Measurements from ENCODE around the gene TPSG1. TPM values are rescaled to one million over a fixed set of nuclear protein-coding genes. Genes with fewer than 3 reads are reported as not detected.

Gene TPSG1
- total and polyA plus RNA-seq, 2 of the 13 experiments (the other 11 are each of a cell fraction or from before 2014, with no cell fraction given): not detected

Other genes with a start within 250 kb of the TPSG1 start
- 0.15 and 0.20 TPM in 2 replicates for gene SOX8, start 243.5 kb downstream of the TPSG1 start, total RNA-seq (2016; rRNA removed; fragmentation: Illumina TruSeq; extraction: Trizol)
- 0.28 and 0.34 TPM in 2 replicates for gene SOX8, start 243.5 kb downstream of the TPSG1 start, polyA plus RNA-seq (2011; rRNA removed)
- 0.14 and 0.49 TPM in 2 replicates for gene SSTR5, start 152.5 kb downstream of the TPSG1 start, total RNA-seq (2016; rRNA removed; fragmentation: Illumina TruSeq; extraction: Trizol)
- 0.20 and 0.26 TPM in 2 replicates for gene SSTR5, start 152.5 kb downstream of the TPSG1 start, polyA plus RNA-seq (2011; rRNA removed)
- gene C1QTNF8, start 129.0 kb downstream of the TPSG1 start, total RNA-seq (2016; rRNA removed; fragmentation: Illumina TruSeq; extraction: Trizol): 0.09 TPM in 1 of 2 replicates, not detected in the other
- not detected in 2 replicates for gene C1QTNF8, start 129.0 kb downstream of the TPSG1 start, polyA plus RNA-seq (2011; rRNA removed)
- 0.40 and 0.56 TPM in 2 replicates for gene CACNA1H, start 72.2 kb downstream of the TPSG1 start, total RNA-seq (2016; rRNA removed; fragmentation: Illumina TruSeq; extraction: Trizol)
- 1.8 and 3.0 TPM in 2 replicates for gene CACNA1H, start 72.2 kb downstream of the TPSG1 start, polyA plus RNA-seq (2011; rRNA removed)
- not detected in 2 replicates for gene TPSB2, start 4.9 kb upstream of the TPSG1 start, total RNA-seq (2016; rRNA removed; fragmentation: Illumina TruSeq; extraction: Trizol)
- 0.14 TPM in 1 of 2 replicates, not detected in the other for gene TPSB2, start 4.9 kb upstream of the TPSG1 start, polyA plus RNA-seq (2011; rRNA removed)
- gene TPSAB1, start 15.4 kb upstream of the TPSG1 start, total RNA-seq (2016; rRNA removed; fragmentation: Illumina TruSeq; extraction: Trizol): not detected in 2 replicates
- 0.05 and 0.12 TPM in 2 replicates for gene TPSAB1, start 15.4 kb upstream of the TPSG1 start, polyA plus RNA-seq (2011; rRNA removed)
- gene TPSD1, start 30.8 kb upstream of the TPSG1 start, total RNA-seq (2016; rRNA removed; fragmentation: Illumina TruSeq; extraction: Trizol): not detected in 2 replicates
- not detected in 2 replicates for gene TPSD1, start 30.8 kb upstream of the TPSG1 start, polyA plus RNA-seq (2011; rRNA removed)
- gene UBE2I, start 84.4 kb upstream of the TPSG1 start, total RNA-seq (2016; rRNA removed; fragmentation: Illumina TruSeq; extraction: Trizol): 75.8 and 87.9 TPM in 2 replicates
- 79.5 and 98.9 TPM in 2 replicates for gene UBE2I, start 84.4 kb upstream of the TPSG1 start, polyA plus RNA-seq (2011; rRNA removed)
- gene BAIAP3, start 108.4 kb upstream of the TPSG1 start, total RNA-seq (2016; rRNA removed; fragmentation: Illumina TruSeq; extraction: Trizol): 2.0 and 3.2 TPM in 2 replicates
- gene BAIAP3, start 108.4 kb upstream of the TPSG1 start, polyA plus RNA-seq (2011; rRNA removed): 5.7 and 9.1 TPM in 2 replicates
- 45.1 and 51.0 TPM in 2 replicates for gene TSR3, start 126.6 kb upstream of the TPSG1 start, total RNA-seq (2016; rRNA removed; fragmentation: Illumina TruSeq; extraction: Trizol)
- 24.2 and 26.2 TPM in 2 replicates for gene TSR3, start 126.6 kb upstream of the TPSG1 start, polyA plus RNA-seq (2011; rRNA removed)
- gene GNPTG, start 126.7 kb upstream of the TPSG1 start, total RNA-seq (2016; rRNA removed; fragmentation: Illumina TruSeq; extraction: Trizol): 8.8 and 22.7 TPM in 2 replicates
- gene GNPTG, start 126.7 kb upstream of the TPSG1 start, polyA plus RNA-seq (2011; rRNA removed): 71.1 and 79.9 TPM in 2 replicates
- gene UNKL, start 189.4 kb upstream of the TPSG1 start, total RNA-seq (2016; rRNA removed; fragmentation: Illumina TruSeq; extraction: Trizol): 11.0 and 17.6 TPM in 2 replicates
- 10.4 and 13.4 TPM in 2 replicates for gene UNKL, start 189.4 kb upstream of the TPSG1 start, polyA plus RNA-seq (2011; rRNA removed)
- 29.6 and 29.9 TPM in 2 replicates for gene UQCC4, start 195.5 kb upstream of the TPSG1 start, total RNA-seq (2016; rRNA removed; fragmentation: Illumina TruSeq; extraction: Trizol)
- gene UQCC4, start 195.5 kb upstream of the TPSG1 start, polyA plus RNA-seq (2011; rRNA removed): 17.6 and 19.2 TPM in 2 replicates
- 0.15 TPM in 1 of 2 replicates, not detected in the other for gene PERCC1, start 205.8 kb upstream of the TPSG1 start, total RNA-seq (2016; rRNA removed; fragmentation: Illumina TruSeq; extraction: Trizol)
- gene PERCC1, start 205.8 kb upstream of the TPSG1 start, polyA plus RNA-seq (2011; rRNA removed): not detected in 2 replicates
- gene CCDC154, start 219.3 kb upstream of the TPSG1 start, total RNA-seq (2016; rRNA removed; fragmentation: Illumina TruSeq; extraction: Trizol): 1.5 and 1.8 TPM in 2 replicates
- gene CCDC154, start 219.3 kb upstream of the TPSG1 start, polyA plus RNA-seq (2011; rRNA removed): 0.84 and 0.92 TPM in 2 replicates
- gene CLCN7, start 249.8 kb upstream of the TPSG1 start, total RNA-seq (2016; rRNA removed; fragmentation: Illumina TruSeq; extraction: Trizol): 9.8 and 25.1 TPM in 2 replicates
- 24.6 and 33.6 TPM in 2 replicates for gene CLCN7, start 249.8 kb upstream of the TPSG1 start, polyA plus RNA-seq (2011; rRNA removed)

Data from HepG2 (cell line).